ENCODE data around the gene DAB1.

Gene DAB1

DNA sequence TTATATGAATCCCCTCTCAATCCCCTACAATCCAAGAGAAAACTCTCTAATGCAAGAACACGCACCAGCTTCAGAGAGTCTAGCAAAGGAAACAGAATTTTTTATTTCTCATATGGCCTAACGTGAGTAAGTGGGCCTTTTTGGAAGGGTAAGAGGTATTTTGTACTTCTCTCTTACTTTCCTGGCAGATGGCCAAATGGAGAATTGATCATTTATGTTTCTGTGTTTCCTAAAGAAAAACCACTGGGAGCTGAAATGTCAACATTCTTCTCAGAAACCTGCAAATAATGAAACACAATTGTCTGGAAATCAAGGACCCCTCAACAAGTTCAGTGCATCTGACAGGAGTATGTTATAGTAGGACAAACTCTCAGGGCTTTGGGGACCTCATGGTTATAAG is 281.7 kb downstream of the DAB1 start:
- Histone ChIP-seq H3K4me3 (ENCODE audit: low read length in 2 of 2) (no peak overlapping the region), H3K9ac (ENCODE audit: low read depth, low read length, poor library complexity) (no peak overlapping the region), H4K91ac (ENCODE audit: low read depth, low read length, poor library complexity) (no peak overlapping the region), H2BK5ac (ENCODE audit: low read length) (no peak overlapping the region), H3K27me3 (ENCODE audit: control insufficient read depth in 3 of 3, insufficient read depth in 3 of 3, low read depth in 1 of 3, low read length in 3 of 3) (no peaks in the 10 kb centered on the region), H3K36me3 (replicated peaks in 1 of 2; ENCODE audit: control insufficient read depth in 2 of 2, insufficient read depth in 2 of 2, low read length in 2 of 2) (no peaks in the 10 kb centered on the region), H4K8ac (ENCODE audit: low read depth, low read length) (no peak overlapping the region), H2AK5ac (ENCODE audit: low read depth, low read length) (no peak overlapping the region), H2BK12ac (ENCODE audit: low read length) (no peak overlapping the region), H2BK120ac (ENCODE audit: low read depth, low read length) (no peak overlapping the region), H3K18ac (ENCODE audit: low read length) (no peak overlapping the region), H3K14ac (ENCODE audit: low read length) (no peak overlapping the region), H3K4ac (ENCODE audit: low read length) (no peak overlapping the region), H3K79me1 (ENCODE audit: low read depth, low read length) (no peaks in the 10 kb centered on the region), H3K4me1 (ENCODE audit: control insufficient read depth in 2 of 2, insufficient read depth in 1 of 2, low read depth in 1 of 2, low read length in 2 of 2) (no peaks in the 10 kb centered on the region), H2AFZ (ENCODE audit: low read length) (no peak overlapping the region), H3K23ac (ENCODE audit: low read depth, low read length, poor library complexity) (no peak overlapping the region), H3K27ac (replicated peaks; ENCODE audit: low read length) (no peak overlapping the region), H3K9me3 (replicated peaks in 1 of 2; ENCODE audit: control insufficient read depth in 2 of 2, insufficient read depth in 1 of 2, low read depth in 1 of 2, low read length in 2 of 2) (no peaks in the 10 kb centered on the region), H3K4me2 (ENCODE audit: insufficient read depth, low read length, poor library complexity, severe bottlenecking) (no peak overlapping the region), H2BK15ac (ENCODE audit: low read length) (no peak overlapping the region)
- DNase-seq (ENCODE audit: low spot score): no peak
- WGBS, 2 donors (ENCODE audit: extremely low coverage in 2 of 2, insufficient read length in 2 of 2, insufficient replicate concordance in 1 of 2): no CpG with 5 or more reads among the region's 2 CpGs

DNA sequence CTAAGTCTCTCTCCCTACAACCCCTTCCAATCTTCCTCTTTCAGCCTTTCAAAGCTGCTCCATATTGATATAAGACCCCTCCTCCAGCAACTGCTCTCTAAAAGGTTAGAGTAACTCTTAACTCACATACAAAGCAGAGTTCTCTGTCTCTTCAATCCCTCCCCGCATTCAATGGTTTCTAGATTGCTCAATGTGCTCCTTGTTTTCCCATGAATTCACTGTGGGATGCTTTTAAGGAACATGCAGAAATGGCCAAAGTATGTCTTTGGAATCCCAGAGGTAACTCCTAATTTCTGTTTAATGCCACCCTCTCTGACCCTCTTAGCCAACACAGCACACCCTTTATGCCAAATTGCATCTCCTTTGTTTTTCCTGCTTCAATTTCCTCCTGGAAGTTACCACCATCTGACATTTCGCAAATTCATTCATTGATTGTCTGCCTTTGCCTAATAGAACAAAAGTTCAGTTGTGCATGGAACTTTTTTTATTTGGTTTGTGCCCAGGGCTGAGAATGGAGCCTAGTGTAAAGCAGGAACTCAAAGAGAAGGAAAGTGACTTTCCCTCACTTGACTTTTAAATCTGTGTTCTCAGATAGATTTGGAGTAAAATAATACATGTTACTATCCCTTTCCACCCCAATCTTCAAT is 285.3 kb downstream of the DAB1 start:
- Histone ChIP-seq H2BK5ac (ENCODE audit: low read length) (no peak overlapping the region), H3K27ac (replicated peaks; ENCODE audit: low read length) (no peak overlapping the region), H3K18ac (ENCODE audit: low read length) (no peak overlapping the region), H3K36me3 (replicated peaks in 1 of 2; ENCODE audit: control insufficient read depth in 2 of 2, insufficient read depth in 2 of 2, low read length in 2 of 2) (no peaks in the 10 kb centered on the region), H3K27me3 (ENCODE audit: control insufficient read depth in 3 of 3, insufficient read depth in 3 of 3, low read depth in 1 of 3, low read length in 3 of 3) (no peaks in the 10 kb centered on the region), H3K4me1 (ENCODE audit: control insufficient read depth in 2 of 2, insufficient read depth in 1 of 2, low read depth in 1 of 2, low read length in 2 of 2) (no peaks in the 10 kb centered on the region), H3K79me1 (ENCODE audit: low read depth, low read length) (no peaks in the 10 kb centered on the region), H4K8ac (ENCODE audit: low read depth, low read length) (no peak overlapping the region), H4K91ac (ENCODE audit: low read depth, low read length, poor library complexity) (no peak overlapping the region), H2AFZ (ENCODE audit: low read length) (no peak overlapping the region), H2BK120ac (ENCODE audit: low read depth, low read length) (no peak overlapping the region), H2BK15ac (ENCODE audit: low read length) (no peak overlapping the region), H3K9me3 (replicated peaks in 1 of 2; ENCODE audit: control insufficient read depth in 2 of 2, insufficient read depth in 1 of 2, low read depth in 1 of 2, low read length in 2 of 2) (no peaks in the 10 kb centered on the region), H3K4me3 (ENCODE audit: low read length in 2 of 2) (no peak overlapping the region), H3K14ac (ENCODE audit: low read length) (no peak overlapping the region), H3K23ac (ENCODE audit: low read depth, low read length, poor library complexity) (no peak overlapping the region), H2AK5ac (ENCODE audit: low read depth, low read length) (no peak overlapping the region), H3K4ac (ENCODE audit: low read length) (no peak overlapping the region), H3K4me2 (ENCODE audit: insufficient read depth, low read length, poor library complexity, severe bottlenecking) (no peak overlapping the region), H2BK12ac (ENCODE audit: low read length) (no peak overlapping the region), H3K9ac (ENCODE audit: low read depth, low read length, poor library complexity) (no peak overlapping the region)
- no peak for DNase-seq (ENCODE audit: low spot score)
- WGBS, 2 donors (ENCODE audit: extremely low coverage in 2 of 2, insufficient read length in 2 of 2, insufficient replicate concordance in 1 of 2): no CpG with 5 or more reads among the region's 2 CpGs

DNA sequence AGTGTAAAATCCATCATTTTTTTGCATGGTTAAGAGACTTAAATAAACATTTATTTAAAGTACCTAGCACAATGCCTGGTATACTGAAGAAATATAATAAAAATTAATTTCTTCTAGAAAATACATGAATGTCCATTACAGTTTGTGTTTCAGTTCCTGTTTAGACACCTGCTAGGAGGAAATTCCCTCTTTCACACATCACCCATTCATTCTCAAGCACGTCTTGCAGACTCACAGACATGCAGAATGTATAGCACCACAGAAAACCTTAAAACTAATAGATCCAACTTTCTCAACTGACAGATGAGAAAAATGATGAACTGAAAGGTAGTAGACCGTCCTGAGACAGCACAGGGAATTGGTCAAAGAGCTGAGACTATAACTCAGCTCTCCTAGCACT is 285.9 kb downstream of the DAB1 start:
- Histone ChIP-seq H2BK120ac (ENCODE audit: low read depth, low read length) (no peak overlapping the region), H3K4ac (ENCODE audit: low read length) (no peak overlapping the region), H3K79me1 (ENCODE audit: low read depth, low read length) (no peaks in the 10 kb centered on the region), H3K27me3 (ENCODE audit: control insufficient read depth in 3 of 3, insufficient read depth in 3 of 3, low read depth in 1 of 3, low read length in 3 of 3) (no peaks in the 10 kb centered on the region), H3K36me3 (replicated peaks in 1 of 2; ENCODE audit: control insufficient read depth in 2 of 2, insufficient read depth in 2 of 2, low read length in 2 of 2) (no peaks in the 10 kb centered on the region), H3K23ac (ENCODE audit: low read depth, low read length, poor library complexity) (no peak overlapping the region), H2AK5ac (ENCODE audit: low read depth, low read length) (no peak overlapping the region), H2AFZ (ENCODE audit: low read length) (no peak overlapping the region), H3K27ac (replicated peaks; ENCODE audit: low read length) (no peak overlapping the region), H4K8ac (ENCODE audit: low read depth, low read length) (no peak overlapping the region), H2BK12ac (ENCODE audit: low read length) (no peak overlapping the region), H3K9ac (ENCODE audit: low read depth, low read length, poor library complexity) (no peak overlapping the region), H4K91ac (ENCODE audit: low read depth, low read length, poor library complexity) (no peak overlapping the region), H3K4me1 (ENCODE audit: control insufficient read depth in 2 of 2, insufficient read depth in 1 of 2, low read depth in 1 of 2, low read length in 2 of 2) (no peaks in the 10 kb centered on the region), H3K18ac (ENCODE audit: low read length) (no peak overlapping the region), H3K9me3 (replicated peaks in 1 of 2; ENCODE audit: control insufficient read depth in 2 of 2, insufficient read depth in 1 of 2, low read depth in 1 of 2, low read length in 2 of 2) (no peaks in the 10 kb centered on the region), H3K4me3 (ENCODE audit: low read length in 2 of 2) (no peak overlapping the region), H2BK15ac (ENCODE audit: low read length) (no peak overlapping the region), H3K14ac (ENCODE audit: low read length) (no peak overlapping the region), H3K4me2 (ENCODE audit: insufficient read depth, low read length, poor library complexity, severe bottlenecking) (no peak overlapping the region), H2BK5ac (ENCODE audit: low read length) (no peak overlapping the region)
- no CpG with 5 or more reads among the region's 2 CpGs for WGBS, 2 donors (ENCODE audit: extremely low coverage in 2 of 2, insufficient read length in 2 of 2, insufficient replicate concordance in 1 of 2)
- DNase-seq (ENCODE audit: low spot score): no peak

DNA sequence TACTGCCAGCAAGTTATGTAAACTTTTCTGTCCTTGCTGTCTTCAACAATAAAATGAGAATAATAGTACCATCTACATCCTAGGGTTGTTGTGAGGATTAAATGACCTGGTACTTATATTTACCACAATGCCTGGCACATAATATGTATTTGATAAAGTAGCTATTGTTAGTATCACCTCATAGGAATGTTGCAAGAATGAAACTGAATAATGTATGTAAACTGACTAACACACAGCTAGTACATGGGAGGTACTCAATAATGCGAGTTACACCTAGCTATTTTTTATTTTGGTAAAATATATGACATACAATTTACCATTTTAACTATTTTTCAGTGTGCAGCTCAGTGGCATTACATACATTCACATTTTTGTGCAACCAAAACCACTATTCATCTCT is 289.1 kb downstream of the DAB1 start:
- no peaks in the 10 kb centered on the region for H3K79me1 ChIP-seq (ENCODE audit: low read depth, low read length)
- H3K27ac ChIP-seq (replicated peaks; ENCODE audit: low read length): no peak overlapping the region
- no peak overlapping the region for H3K4me3 ChIP-seq (ENCODE audit: low read length in 2 of 2)
- no peaks in the 10 kb centered on the region for H3K27me3 ChIP-seq (ENCODE audit: control insufficient read depth in 3 of 3, insufficient read depth in 3 of 3, low read depth in 1 of 3, low read length in 3 of 3)
- H3K23ac ChIP-seq (ENCODE audit: low read depth, low read length, poor library complexity): no peak overlapping the region
- H2AFZ ChIP-seq (ENCODE audit: low read length): no peak overlapping the region
- H3K18ac ChIP-seq (ENCODE audit: low read length): no peak overlapping the region
- H3K9me3 ChIP-seq (replicated peaks in 1 of 2; ENCODE audit: control insufficient read depth in 2 of 2, insufficient read depth in 1 of 2, low read depth in 1 of 2, low read length in 2 of 2): no peaks in the 10 kb centered on the region
- H3K36me3 ChIP-seq (replicated peaks in 1 of 2; ENCODE audit: control insufficient read depth in 2 of 2, insufficient read depth in 2 of 2, low read length in 2 of 2): no peaks in the 10 kb centered on the region
- H4K8ac ChIP-seq (ENCODE audit: low read depth, low read length): no peak overlapping the region
- H3K4me1 ChIP-seq (ENCODE audit: control insufficient read depth in 2 of 2, insufficient read depth in 1 of 2, low read depth in 1 of 2, low read length in 2 of 2): peaks cover 0 to 1% of the 10 kb centered on the region in 2 donors
- no peak for DNase-seq (ENCODE audit: low spot score)
- no CpG with 5 or more reads among the region's 1 CpG for WGBS, 2 donors (ENCODE audit: extremely low coverage in 2 of 2, insufficient read length in 2 of 2, insufficient replicate concordance in 1 of 2)
- no peak overlapping the region for H2BK120ac ChIP-seq (ENCODE audit: low read depth, low read length)
- no peak overlapping the region for H3K4ac ChIP-seq (ENCODE audit: low read length)
- no peak overlapping the region for H3K14ac ChIP-seq (ENCODE audit: low read length)
- H2BK12ac ChIP-seq (ENCODE audit: low read length): no peak overlapping the region
- H2BK15ac ChIP-seq (ENCODE audit: low read length): no peak overlapping the region
- no peak overlapping the region for H3K4me2 ChIP-seq (ENCODE audit: insufficient read depth, low read length, poor library complexity, severe bottlenecking)
- H2BK5ac ChIP-seq (ENCODE audit: low read length): no peak overlapping the region
- no peak overlapping the region for H4K91ac ChIP-seq (ENCODE audit: low read depth, low read length, poor library complexity)
- H3K9ac ChIP-seq (ENCODE audit: low read depth, low read length, poor library complexity): no peak overlapping the region
- H2AK5ac ChIP-seq (ENCODE audit: low read depth, low read length): no peak overlapping the region

All from neuronal stem cell (in vitro differentiated cells).